HepG2 (cell line): ENCODE measurements around the gene DNAJC1. TPM values are rescaled to one million over a fixed set of nuclear protein-coding genes. Genes with fewer than 3 reads are reported as not detected.

Source experiments
- ARID5B ChIP-seq: IDR thresholded peaks from 2 replicates; pipeline ENCODE4 v1.4.0; 2020; ENCODE audit warnings: mild to moderate bottlenecking, missing genetic modification reagents
- ELF1 ChIP-seq: sonication (generic); formaldehyde crosslinking; IDR thresholded peaks from 2 replicates; pipeline ENCODE4 v1.4.0; 2020; ENCODE audit warnings: missing genetic modification reagents
- FOXK2 ChIP-seq: fragments of 450-650 bp; IDR thresholded peaks from 2 replicates; pipeline ENCODE4 v1.6.1; 2016
- MBNL3 ChIP-seq: fragments of 250-450 bp; sonication (Bioruptor Pico); conservative IDR thresholded peaks from 2 replicates; pipeline ENCODE4 v1.8.0; 2022; ENCODE audit warnings: mild to moderate bottlenecking, inconsistent platforms
- NFATC3 ChIP-seq: sonication (generic); formaldehyde crosslinking; IDR thresholded peaks from 2 replicates; pipeline ENCODE4 v1.5.1; 2020; ENCODE audit warnings: mild to moderate bottlenecking, missing genetic modification reagents
- TRIM24 ChIP-seq: sonication (generic); formaldehyde crosslinking; IDR thresholded peaks from 2 replicates; pipeline ENCODE4 v1.8.0; 2022; ENCODE audit warnings: mild to moderate bottlenecking, missing genetic modification reagents
- ZBTB10 ChIP-seq: sonication (generic); formaldehyde crosslinking; IDR thresholded peaks from 2 replicates; pipeline ENCODE4 v1.4.0; 2020; ENCODE audit warnings: missing genetic modification reagents, borderline replicate concordance
- ZMYM3 ChIP-seq: sonication (generic); formaldehyde crosslinking; IDR thresholded peaks from 2 replicates; pipeline ENCODE4 v1.5.1; 2020; ENCODE audit warnings: mild to moderate bottlenecking, missing genetic modification reagents
- ZNF18 ChIP-seq: sonication (generic); formaldehyde crosslinking; IDR thresholded peaks from 2 replicates; pipeline ENCODE4 v1.8.0; 2022; ENCODE audit warnings: mild to moderate bottlenecking, missing genetic modification reagents; ENCODE audit not compliant: insufficient replicate concordance
- ZNF646 ChIP-seq: sonication (generic); formaldehyde crosslinking; IDR thresholded peaks from 2 replicates; pipeline ENCODE4 v1.9.0; 2021; ENCODE audit warnings: mild to moderate bottlenecking, missing genetic modification reagents
- polyA plus RNA-seq, 8 experiments: library from polyadenylated mRNA; depleted of rRNA in 3 of 8; stranded (reverse) in 7 of 8; unstranded in 1 of 8; fragments of >200 nt; fragmentation: Illumina TruSeq in 4 of 8; extraction: Trizol in 4 of 8; gene quantifications; 2 replicates each; pipeline versions ENCODE4 v1.2.1 to v1.2.3, GENCODE V29; 2011 to 2016; ENCODE audit warnings: low read depth in 4 of 8, missing spikeins in 1 of 8, mixed read lengths in 1 of 8; ENCODE audit not compliant: insufficient read depth in 1 of 8
- total RNA-seq, 5 experiments: library from RNA; depleted of rRNA; stranded (reverse); fragments of >200 nt; fragmentation: Illumina TruSeq; extraction: Trizol; gene quantifications; 2 replicates each; pipeline ENCODE4 v1.2.3, GENCODE V29; 2016; ENCODE audit warnings: low read depth in 1 of 5

DNAJC1 gene
- total and polyA plus RNA-seq, 2 of the 13 experiments (the other 11 are each of a cell fraction or from before 2014, with no cell fraction given) = 9.9 to 16.6 TPM

- TF ChIP-seq MBNL3 (CRISPR knock-in tag) (no peak), ZMYM3 (CRISPR knock-in tag) (no peak), NFATC3 (CRISPR knock-in tag) (no peak), ARID5B (CRISPR knock-in tag) (peak; percentile 64), ZNF646 (no peak), ELF1 (CRISPR knock-in tag) (peak; percentile 89), ZNF18 (CRISPR knock-in tag) (no peak), FOXK2 (no peak), ZBTB10 (peak; percentile 44; the same call in 1 of the 2 replicates), TRIM24 (CRISPR knock-in tag) (no peak)
Observed at GRCh38 chr10:22003177-22003963, at the start of gene DNAJC1 (continued).
